ENCODE data around the gene RAG1. TPM values are rescaled to one million over a fixed set of nuclear protein-coding genes. Genes with fewer than 3 reads are reported as not detected.

The RAG1 gene
- 0.47 and 0.84 TPM in 2 replicates for total RNA-seq

DNA sequence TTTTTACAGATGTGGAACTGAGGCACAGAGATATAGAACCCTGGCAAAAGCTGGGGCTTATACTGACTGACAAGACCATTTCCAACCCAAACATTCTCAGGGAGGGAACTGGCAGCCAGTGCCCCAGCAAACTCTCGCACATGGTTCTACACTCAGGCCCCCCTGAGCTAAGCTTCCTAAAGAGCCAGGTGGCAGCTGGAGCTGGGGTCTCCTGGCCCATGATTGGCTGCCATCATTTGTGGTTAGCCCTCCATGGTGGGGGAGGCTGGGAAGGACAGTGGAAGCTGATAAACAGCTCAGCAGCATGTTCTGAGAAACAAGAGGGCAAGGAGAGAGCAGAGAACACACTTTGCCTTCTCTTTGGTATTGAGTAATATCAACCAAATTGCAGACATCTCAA lies at the start of gene RAG1:
RAG1 (plus strand) TSS at position 314 of the 400 bp plus-strand sequence. CDS start 5,298 bp downstream, outside the sequence.

DNA sequence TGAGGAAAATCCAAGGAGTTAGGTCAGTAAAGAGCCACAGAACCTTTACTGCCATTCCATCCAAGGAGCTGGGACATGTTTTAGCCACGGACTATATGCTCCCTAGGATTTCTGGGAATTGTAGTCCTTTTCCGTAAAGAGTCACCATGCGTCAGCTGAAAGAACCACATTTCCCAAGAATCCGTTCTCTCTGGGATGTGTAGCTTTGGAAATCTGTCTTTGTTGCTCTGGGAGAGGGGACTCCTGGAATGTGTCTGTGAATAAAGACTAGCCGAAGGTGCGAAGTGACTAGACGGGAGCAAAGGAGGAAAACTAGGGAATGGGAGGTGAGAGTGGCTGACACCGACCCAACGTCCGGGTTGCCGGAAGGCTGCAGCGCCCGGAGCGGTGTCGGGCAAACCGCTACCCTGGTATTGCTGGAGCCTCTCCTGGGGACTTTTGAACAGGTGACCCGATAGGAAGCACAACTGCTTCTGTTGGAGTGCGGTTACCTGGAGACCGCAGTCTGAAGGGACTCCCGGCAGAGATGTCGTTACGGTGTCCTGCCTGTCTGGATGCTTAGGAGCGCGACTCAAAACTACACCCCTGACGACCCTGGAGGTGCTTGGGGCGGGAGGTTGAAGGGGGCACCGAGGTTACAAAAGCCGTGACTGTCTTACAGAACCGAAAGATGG lies 26.6 kb downstream of the RAG1 start, which contains the start of gene IFTAP:
IFTAP (plus strand) TSS at position 187 of the 674 bp plus-strand sequence. CDS start 15,602 bp downstream, outside the sequence.

DNA sequence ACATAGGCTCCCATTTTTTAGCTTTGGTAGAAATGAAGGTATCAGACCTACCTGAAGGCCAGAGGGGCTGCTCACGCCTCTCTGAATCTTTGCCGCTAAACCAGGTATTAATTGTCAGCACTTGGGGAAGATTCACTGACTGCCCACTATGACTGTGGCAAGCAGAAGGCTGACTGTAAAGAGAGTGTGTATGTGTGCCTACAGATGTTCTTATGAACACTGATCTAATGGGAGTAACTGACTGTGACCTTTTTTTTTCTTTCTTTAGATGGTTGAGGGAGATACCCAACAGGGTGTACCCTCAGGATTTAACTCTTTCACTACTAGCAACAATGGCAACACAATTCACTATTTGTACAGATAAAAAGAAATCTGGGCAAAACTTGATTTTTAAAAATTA lies 30.2 kb downstream of the RAG1 start, which contains the start of gene RAG2:
RAG2 (minus strand) TSS at position 186 of the 400 bp plus-strand sequence. CDS start 4,068 bp downstream, outside the sequence.

Other genes with a start within 250 kb of the RAG1 start
- gene TRAF6, start 57.7 kb upstream of the RAG1 start, total RNA-seq, result 8.5 and 9.6 TPM in 2 replicates
- 18.1 and 27.7 TPM in 2 replicates for gene IFTAP, start 26.5 kb downstream of the RAG1 start, total RNA-seq
- not detected in 2 replicates for gene RAG2, start 30.2 kb downstream of the RAG1 start, total RNA-seq